ENCODE measurements around the gene MAP2K7.
"Not testable (repeated sequence)": the region's sequence is repeated elsewhere in the genome, so short reads cannot be mapped to it uniquely, and the experiment has no call there.

MAP2K7 gene

DNA sequence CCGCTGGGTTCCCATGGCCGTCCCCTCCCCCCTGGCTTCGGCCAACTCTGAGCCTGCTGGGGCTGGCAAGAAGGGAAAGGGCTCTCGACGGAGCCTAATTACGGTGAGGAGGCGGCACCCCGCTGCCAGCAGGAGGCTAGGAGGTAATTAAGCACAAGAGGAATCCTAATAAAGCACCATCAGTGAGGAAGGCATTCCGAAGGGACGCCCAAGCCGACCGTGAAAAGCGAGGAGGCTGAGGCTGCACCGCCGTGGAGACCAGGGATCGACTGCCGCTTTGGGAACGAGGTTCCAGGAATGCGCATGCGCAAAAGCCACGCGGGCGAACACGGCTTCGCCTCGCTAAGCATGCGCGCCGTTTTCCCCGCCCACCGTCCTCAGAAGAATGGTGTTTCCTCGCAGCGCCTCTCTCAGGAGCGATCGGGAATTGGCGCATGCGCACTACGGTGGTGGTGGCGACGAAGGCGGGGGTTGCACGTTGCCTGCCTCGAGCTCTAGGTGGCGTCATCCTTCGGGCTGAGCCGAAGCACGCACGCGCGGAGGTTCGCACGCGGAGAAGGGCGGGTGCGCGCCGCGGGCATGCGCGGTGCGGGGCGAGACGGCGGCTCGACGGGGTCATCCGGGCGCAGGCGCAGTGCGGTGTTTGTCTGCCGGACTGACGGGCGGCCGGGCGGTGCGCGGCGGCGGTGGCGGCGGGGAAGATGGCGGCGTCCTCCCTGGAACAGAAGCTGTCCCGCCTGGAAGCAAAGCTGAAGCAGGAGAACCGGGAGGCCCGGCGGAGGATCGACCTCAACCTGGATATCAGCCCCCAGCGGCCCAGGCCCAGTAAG lies at the start of gene MAP2K7:
Gene MAP2K7, plus strand, starts transcription at position 634 of the 830 bp plus-strand sequence. Its CDS starts 68 bp downstream, at position 702.
- DNase-seq (ENCODE audit: low read depth, low spot score), result peak; percentile 89
- peak within 1 kb of the TSS; percentile 81 for H3K27ac ChIP-seq

DNA sequence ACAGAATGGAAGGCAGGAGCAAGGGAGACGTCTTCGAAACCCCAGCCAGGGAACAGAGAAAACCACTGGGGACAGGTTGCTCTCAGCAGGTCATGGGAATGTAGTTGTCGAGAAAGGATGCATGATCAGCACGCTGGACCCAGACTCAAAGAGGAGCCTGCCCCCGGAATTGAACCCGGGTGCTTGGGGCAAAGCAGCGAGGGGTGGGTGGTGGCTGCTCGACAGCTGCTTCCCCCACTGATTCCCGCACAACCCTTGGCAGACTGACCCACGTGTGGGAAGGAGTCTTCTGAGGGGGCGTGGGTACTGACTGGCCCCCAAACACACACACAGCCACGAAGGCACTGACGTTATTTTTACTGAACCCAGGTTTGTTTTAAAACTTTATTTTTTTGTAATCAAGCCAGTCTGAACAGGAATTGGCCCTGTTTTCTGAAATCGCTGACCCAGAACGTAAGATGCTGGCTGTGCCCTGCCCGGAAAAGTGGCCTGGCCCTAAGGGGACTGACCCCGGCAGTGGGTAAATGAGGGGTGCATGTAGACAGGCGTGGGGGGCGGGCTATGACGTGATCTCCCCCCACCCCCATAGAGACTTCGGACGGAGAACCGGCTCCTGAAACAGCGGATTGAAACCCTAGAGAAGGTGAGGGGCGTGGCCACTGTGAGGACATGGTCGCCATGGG lies 48.1 kb upstream of the MAP2K7 start:
- DNase-seq (ENCODE audit: low read depth, low spot score), result no peak
- H3K27ac ChIP-seq, result no peak overlapping the region

DNA sequence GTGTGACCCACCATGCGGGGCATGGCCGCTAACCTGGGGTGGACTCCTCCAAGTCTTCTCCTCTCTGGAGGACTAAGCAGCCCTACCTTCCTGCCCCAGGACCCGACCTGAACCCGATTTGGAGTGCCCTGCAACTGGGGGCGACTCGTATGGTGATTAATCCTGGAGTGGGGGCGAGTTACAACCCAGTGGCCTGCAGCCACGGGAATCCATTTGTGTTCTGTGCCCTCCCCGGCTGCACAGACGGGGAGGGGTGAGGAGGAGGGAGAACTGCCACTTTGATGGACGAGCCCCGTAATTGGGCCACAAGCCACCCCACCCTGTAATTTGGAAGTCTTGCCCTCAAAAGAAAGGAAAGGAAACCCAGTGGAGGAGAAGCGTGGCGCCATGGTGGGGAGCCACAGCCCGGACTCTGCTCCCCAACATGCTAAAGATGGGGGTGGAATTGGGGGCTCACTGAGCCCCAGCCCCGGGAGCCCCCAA lies 47.5 kb upstream of the MAP2K7 start:
- no peak overlapping the region for H3K27ac ChIP-seq
- DNase-seq (ENCODE audit: low read depth, low spot score), result no peak

DNA sequence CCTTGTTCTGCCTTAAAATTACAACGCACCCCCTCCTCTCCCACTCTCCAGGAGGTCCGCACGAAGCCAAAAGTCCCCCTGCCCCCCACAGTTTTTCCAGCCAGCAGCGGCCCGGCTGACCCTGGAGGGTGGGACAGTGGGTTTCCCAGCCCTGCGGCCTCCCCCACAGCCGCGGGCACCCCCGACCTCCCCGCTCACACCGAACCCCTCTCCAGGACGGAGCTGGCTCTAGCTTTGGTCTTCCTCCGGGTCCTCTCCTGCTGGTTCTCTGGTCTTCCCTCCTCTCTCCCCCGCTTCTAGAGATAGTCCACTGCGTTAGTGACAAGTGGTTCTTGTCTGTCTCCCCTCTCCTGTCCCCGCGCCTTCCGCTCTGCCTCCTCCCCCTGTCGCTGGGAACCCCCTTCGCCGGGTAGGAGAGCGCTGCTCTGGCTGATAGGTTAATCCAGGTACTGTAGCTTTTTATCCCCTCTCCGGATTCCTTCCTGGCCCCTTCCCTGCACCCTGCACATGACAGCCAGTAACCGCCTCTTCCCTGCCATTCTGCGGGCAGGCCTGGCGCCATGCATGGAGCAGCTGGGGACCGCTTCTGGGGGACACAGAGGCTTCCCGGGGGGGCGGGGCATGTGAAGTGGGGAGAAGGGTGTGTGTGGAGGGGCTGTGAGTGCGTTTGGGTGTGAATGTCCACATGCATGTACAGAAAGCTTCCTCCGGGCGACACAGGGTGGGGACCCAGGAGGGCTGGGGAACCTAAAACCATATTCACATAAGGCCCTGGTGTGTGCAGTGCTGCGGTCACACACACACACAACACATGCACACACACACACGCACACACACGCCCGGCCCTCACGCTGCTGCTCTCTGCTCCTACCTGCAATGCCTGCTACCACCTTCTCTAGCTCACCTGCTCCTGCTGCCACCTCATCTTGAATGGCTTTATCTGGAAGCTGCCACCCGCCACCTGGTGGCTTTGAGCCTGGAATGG lies 46.7 kb upstream of the MAP2K7 start:
- no peak for DNase-seq (ENCODE audit: low read depth, low spot score)
- H3K27ac ChIP-seq, result no peak overlapping the region

DNA sequence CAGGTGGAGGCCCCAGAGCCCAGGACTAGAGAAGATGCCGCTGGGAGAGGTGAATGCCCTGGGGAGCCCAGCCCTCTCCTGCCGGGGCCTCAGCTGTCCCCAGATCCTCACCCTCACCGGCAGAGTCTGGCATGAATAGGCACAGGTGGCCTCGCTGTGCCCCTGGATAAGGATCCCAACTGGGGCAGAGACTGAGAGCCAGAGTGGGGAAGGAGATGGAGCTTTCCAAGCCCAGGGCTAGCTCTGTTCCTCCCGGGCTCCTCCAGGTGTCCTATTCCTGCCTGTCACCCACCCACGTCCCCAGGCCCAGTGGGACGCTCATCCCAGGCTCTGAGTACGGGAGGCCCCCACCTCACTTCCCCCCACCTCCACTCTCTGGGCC lies 46.0 kb upstream of the MAP2K7 start:
- no peak for DNase-seq (ENCODE audit: low read depth, low spot score)
- no peak overlapping the region for H3K27ac ChIP-seq

DNA sequence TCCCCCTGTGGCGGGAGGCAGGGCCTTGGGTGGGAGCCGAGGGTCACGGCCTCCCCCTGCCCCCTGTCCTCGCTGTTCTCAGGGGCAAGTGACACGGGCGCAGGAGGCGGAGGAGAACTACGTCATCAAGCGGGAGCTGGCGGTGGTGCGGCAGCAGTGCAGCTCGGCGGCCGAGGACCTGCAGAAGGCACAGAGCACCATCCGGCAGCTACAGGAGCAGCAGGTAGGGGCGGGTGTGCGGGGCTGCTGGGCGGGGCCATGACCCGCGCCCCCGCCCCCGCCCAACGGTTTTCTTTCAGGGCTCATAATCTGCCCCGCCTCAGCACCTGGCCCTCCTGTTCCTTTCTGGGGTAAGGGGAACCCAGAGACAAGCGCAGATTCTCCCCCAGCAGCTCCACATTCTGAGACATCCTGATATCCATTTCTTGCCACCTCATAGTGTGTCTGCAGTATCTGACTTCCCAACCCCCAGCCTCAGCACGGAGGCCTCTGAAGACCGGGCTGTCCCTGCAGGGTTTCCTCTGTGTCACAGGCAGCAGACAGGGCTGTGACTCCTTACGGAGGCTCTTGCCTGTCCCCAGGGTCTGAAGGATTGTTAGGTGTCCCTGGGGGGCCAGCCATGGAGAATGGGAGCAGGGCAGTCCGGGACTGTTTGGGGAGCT lies 45.4 kb upstream of the MAP2K7 start:
- H3K27ac ChIP-seq, result no peak overlapping the region
- DNase-seq (ENCODE audit: low read depth, low spot score), result no peak

DNA sequence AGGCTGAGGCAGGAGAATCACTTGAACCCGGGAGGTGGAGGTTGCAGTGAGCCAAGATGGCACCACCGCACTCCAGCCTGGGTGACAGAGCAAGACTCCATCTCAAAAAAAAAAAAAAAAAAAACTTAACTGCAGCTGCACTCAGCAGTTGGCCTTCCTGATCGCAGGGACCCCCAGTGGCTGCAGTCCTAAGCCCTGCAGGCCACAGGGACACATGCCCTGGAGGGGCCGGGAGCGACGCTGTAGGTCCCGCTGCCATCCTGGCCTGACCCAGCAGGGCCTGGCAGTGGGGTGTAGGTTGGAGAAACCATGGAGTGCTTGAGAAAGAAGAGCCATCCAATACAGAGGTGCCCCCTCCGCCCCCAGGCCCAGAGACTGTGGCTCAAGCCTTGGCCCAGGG lies 44.6 kb upstream of the MAP2K7 start:
- H3K27ac ChIP-seq; DNase-seq (ENCODE audit: low read depth, low spot score): not testable (repeated sequence)

DNA sequence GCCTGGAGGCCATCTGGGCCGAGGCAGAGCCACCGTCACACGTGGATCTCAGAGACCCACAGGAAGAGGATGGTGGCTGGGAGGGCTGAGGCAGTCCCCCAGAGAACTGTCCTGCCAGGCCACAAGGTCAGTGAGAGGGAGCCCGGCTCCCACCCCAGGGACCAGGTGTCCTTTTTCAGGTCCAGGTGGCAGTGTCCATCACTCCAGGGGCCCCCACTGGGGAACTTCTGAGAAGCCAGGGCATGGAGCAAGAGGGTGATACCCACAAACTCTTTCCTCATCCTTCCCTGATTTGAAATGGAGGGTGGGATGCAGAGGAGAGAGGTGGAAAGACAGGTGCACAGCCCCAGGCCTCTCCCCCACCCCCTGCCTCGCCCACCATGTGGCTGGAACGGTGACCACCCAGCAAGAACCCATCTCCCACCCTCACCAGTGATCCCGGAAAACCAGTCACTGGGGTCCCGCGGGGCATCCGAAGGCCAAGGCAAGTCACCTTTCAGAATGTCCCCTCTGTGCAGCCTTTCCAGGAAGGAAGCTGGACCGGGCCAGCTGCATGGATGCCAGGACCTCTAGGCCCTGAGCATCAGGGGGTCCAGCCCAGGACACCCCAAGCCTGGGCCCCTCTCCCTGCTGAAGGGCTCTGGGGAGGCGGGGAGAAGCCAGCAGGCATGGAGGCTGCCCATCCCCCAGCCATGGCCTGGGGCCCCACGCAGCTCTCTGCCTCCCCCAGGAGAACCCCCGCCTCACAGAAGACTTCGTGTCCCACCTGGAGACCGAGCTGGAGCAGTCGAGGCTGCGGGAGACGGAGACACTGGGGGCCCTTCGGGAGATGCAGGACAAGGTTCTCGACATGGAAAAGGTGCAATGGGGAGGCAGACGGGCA lies 43.6 kb upstream of the MAP2K7 start:
- H3K27ac ChIP-seq, result no peak overlapping the region
- DNase-seq (ENCODE audit: low read depth, low spot score), result no peak

DNA sequence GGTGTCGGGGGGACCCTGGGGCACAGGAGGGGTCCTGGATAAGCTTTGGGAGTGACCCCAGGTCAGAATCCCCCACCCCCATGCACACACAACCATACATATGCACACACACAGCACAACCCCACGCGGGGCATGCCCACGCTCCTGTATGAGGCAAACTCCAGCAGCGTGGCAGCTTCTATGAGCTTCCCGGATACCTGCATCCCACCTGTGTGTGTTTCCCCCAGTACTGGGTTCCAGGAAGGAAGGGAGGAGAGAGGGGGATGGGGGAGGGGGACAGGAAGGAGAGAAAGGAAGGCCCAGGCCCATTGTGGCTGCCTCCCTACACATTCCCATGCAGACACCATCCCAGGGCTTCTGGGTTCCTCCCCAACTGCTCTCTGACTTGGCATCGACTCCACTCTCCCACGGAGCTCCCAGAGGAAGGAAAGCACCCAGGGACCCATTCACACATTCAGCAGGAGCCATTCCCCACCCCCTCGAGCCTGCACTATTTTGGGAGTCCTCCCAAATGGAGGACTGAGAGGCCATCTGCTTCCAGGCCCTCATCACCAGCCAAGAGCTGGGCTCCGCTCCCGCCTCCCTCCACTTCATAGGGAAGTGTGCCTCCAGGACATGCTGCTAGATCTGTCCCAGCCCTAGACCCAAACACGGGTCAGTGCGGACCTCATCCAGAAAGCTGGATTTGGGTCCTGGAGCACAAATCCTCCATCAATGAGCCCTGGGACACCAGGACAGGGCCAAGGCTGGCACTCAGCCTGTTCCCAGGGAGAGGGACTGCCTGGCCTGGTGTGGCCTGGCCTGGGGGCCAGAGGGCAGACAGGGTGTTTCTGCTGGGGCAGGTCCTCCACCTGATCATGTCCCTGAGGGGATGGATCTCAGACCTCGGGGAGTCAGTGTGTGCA lies 42.7 kb upstream of the MAP2K7 start:
- H3K27ac ChIP-seq, result no peak overlapping the region
- no peak for DNase-seq (ENCODE audit: low read depth, low spot score)

DNA sequence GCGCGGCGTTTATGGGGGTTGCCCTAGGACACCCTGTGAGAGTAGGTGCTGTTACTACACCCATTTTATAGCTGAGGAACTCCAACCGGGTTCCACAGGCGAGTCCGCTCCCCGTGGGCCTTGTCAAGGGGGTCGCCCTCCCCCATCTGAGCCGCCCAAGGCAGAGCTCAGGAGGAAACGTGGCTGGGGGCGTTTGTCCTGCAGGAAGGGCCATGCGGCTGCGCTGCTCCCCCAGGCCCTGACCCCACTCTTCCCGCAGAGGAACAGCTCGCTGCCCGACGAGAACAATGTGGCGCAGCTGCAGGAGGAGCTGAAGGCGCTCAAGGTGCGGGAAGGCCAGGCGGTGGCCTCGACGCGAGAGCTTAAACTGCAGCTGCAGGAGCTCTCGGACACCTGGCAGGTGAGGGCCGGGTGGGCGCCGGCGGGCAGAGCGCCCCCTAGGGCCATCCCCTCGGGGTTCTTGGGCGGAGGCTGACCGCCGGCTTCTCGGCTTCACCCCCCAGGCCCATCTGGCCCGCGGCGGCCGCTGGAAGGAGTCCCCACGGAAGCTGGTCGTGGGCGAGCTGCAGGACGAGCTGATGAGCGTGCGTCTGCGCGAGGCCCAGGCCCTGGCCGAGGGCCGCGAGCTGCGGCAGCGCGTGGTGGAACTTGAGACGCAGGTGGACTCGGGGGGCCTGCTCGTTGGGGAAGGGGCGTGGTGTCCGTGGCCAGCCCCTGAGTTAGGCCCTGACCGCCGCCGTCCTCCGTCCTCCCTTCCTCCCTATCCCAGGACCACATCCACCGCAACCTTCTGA lies 41.9 kb upstream of the MAP2K7 start:
- no peak for DNase-seq (ENCODE audit: low read depth, low spot score)
- no peak overlapping the region for H3K27ac ChIP-seq

DNA sequence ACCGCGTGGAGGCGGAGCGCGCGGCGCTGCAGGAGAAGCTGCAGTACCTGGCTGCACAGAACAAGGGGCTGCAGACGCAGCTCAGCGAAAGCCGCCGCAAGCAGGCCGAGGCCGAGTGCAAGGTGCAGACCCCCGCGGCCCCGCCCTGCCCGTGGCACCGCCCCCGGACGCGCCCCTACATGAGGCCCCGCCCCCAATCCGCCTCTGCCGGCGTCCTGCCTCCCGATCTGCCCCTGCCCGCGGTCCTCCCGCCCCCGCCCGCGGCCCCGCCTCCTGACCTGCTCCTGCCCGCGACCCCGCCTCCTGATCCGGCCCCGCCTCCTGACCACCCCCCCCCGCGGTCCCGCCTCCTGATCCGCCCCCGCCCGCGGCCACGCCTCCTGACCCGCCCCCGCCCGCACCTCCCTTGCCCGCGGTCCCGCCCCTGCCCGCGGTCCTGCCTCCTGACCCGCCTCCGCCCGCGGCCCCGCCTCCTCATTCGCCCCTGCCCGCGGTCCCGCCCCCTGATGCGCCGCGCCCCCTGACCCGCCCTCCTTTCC lies 41.2 kb upstream of the MAP2K7 start:
- DNase-seq (ENCODE audit: low read depth, low spot score), result no peak
- H3K27ac ChIP-seq, result no peak overlapping the region

DNA sequence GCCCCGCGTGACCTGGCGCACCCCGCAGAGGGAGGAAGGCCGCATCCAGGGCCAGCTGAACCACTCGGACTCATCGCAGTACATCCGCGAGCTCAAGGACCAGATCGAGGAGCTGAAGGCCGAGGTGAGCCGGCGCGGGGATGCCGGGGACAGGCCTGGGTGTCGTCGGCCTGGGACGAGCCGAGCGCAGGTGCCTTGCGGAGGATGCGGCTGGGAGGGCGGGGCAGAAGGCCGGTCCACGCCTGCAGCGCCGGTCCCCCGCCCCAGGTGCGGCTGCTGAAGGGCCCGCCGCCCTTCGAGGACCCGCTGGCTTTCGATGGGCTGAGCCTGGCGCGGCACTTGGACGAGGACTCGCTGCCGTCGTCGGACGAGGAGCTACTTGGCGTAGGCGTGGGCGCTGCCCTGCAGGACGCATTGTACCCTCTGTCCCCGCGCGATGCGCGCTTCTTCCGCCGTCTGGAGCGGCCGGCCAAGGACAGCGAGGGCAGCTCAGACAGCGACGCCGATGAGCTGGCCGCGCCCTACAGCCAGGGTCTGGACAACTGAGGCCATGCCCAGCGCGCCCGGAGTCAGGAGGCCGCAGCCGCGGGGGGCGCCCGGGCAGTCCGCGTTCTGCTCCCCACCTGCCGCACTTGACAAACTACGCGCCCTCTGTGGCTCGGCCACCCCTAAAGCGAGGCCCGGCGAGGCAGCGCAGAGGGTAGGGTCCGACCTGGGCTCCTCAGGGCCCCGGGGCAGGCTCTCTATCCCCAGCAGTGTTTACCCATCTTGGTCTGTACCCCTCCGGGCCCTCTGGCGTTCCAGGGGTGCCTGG lies 40.3 kb upstream of the MAP2K7 start:
- H3K27ac ChIP-seq, result no peak overlapping the region
- no peak for DNase-seq (ENCODE audit: low read depth, low spot score)

DNA sequence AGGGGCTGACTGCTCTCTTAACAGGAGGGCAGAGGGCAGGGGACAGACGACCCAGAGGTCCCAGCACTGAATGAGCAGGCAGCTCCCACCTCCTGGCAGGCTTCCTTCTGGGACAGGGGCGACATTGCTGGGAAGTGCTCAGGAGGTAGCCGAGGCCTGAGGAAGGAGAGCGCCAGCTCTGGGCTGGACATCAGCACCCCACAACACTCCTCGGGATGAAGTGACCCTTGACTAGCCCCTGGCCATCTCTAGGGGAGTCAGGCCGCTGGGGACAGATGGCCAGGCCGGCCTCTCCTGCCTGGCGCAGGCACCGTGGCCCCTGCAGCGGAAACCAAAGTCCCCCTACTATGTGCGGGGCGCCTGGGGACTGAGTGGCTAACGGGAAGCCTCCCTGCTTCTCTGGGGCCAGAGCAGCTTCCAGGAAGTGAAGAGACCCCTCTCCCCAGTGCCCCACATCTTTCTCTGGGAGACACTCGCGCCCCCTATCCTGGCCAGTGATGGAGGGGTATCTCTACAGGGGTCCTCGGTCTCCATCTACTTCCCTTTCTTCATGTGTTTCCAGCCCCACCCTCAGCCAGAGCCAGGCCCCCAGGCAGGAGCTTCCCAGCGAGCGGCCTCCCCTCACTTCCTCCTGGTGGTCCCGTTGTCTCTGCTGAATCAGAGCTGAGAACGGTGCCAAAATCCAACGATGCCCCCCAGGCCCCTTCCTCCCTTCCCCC lies 39.5 kb upstream of the MAP2K7 start:
- DNase-seq (ENCODE audit: low read depth, low spot score), result no peak
- no peak overlapping the region for H3K27ac ChIP-seq

DNA sequence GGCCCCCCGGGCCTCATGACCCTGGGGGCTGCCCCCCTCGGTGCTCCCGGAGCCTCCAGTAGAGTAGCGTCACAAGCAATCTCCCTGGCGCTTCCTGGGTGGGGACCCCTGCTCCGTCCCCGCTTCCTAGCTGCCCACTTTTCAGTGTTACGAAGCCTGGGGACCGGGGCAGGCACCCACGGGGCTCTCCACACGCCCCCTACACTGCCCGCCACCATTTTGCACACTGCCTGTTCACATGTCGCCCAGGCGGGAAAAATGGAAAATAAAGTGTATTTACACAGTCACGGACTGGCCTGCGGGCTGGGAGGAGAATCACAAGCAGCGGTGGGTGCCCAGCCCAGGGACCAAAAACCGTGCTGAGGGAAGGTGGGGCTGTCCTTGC lies 39.0 kb upstream of the MAP2K7 start:
- H3K27ac ChIP-seq, result no peak overlapping the region

DNA sequence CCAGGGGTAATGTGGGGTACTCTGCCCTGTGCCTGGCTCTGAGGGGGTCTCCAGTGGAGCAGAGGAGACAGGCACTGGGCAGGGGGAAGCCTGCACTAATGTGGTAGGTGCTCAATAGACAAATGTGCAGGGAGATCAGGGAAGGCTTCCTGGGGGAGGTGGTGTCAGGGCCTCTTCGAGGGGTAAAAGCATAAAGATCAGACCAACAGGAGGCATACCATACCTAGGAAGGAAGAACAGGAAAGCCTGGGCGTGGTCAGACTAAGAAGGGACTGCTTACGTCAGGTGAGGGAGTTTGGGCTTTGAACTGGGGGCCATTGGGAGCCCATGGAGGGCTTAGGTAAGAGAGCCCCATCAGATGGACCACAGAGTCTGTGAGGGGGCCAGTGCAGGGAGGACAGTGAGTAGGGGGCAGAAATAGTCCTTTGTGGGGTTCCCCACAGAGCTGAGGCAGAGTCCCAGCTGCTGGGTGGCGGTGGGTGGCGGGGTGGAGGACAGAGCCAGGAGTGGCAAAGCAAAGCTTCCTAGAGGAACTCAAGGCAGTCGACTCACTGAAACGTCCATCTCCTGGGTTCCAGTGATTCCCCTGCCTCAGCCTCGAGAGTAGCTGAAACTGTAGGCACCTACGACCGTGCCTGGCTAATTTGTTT lies 38.3 kb upstream of the MAP2K7 start:
- DNase-seq (ENCODE audit: low read depth, low spot score), result no peak
- no peak overlapping the region for H3K27ac ChIP-seq

More for the DNA sequence above, 39.0 kb upstream of the MAP2K7 start:
- DNase-seq (ENCODE audit: low read depth, low spot score), result no peak

Data from epithelial cell of prostate (primary cell).